ENCODE results near the gene KIAA1755. TPM values are rescaled to one million over a fixed set of nuclear protein-coding genes. Genes with fewer than 3 reads are reported as not detected.
"Not testable (repeated sequence)": the region's sequence is repeated elsewhere in the genome, so short reads cannot be mapped to it uniquely, and the experiment has no call there.

Gene KIAA1755
- total and polyA plus RNA-seq, 7 experiments from 2014 or later = not detected

GRCh38 chr20:38258545-38259215, 1.9 kb downstream of the KIAA1755 start:
- Histone ChIP-seq H3K9me3 (ENCODE audit: control insufficient read depth in 2 of 3, low read length in 3 of 3) (no peaks in the 10 kb centered on the region), H3K27ac (ENCODE audit: low read depth, low read length) (no peak overlapping the region), H3K27me3 (ENCODE audit: control insufficient read depth in 2 of 2, insufficient read depth in 2 of 2, low read length in 2 of 2) (no peaks in the 10 kb centered on the region), H3K4me1 (ENCODE audit: control insufficient read depth in 2 of 2, insufficient read depth in 2 of 2, low read length in 2 of 2) (no peaks in the 10 kb centered on the region), H3K4me3 (ENCODE audit: low read length) (no peak overlapping the region), H3K36me3 (ENCODE audit: control insufficient read depth in 2 of 3, insufficient read depth in 3 of 3, low read length in 3 of 3) (no peaks in the 10 kb centered on the region)
- Mint-ChIP-seq H3K4me1 (peaks cover 0 to 10% (median 4%) of the 10 kb centered on the region in 7 donors), H3K27me3 (peaks cover 45 to 61% (median 53%) of the 10 kb centered on the region in 5 donors), H3K36me3 (peaks cover 0 to 8% (median 0%) of the 10 kb centered on the region in 5 donors), H3K4me3 (no peak overlapping the region), H3K27ac (no peak overlapping the region), H3K9me3 (peaks cover 0 to 1% (median 0%) of the 10 kb centered on the region in 11 donors)
- no peak for DNase-seq
- ATAC-seq = no peak
- ChIA-PET CTCF (interaction anchor here (0.6 kb wide), 1 partner anchor 185 kb away, joined by 7 read pairs; no protein-coding TSS in a partner anchor), POLR2A (no interaction called here)
- intact Hi-C loops (cut with micrococcal nuclease) = no loop called here

- POLR2A ChIA-PET = no interaction called here
- no peaks in the 10 kb centered on the region for H3K9me3 ChIP-seq (ENCODE audit: control insufficient read depth in 2 of 3, low read length in 3 of 3)
- ATAC-seq (no peak), DNase-seq (no peak)
- H3K36me3 ChIP-seq (ENCODE audit: control insufficient read depth in 2 of 3, insufficient read depth in 3 of 3, low read length in 3 of 3) = no peaks in the 10 kb centered on the region
- H3K27ac ChIP-seq (ENCODE audit: low read depth, low read length) = no peak overlapping the region
- H3K27ac Mint-ChIP-seq = no peak overlapping the region
- H3K27me3 ChIP-seq (ENCODE audit: control insufficient read depth in 2 of 2, insufficient read depth in 2 of 2, low read length in 2 of 2) = no peaks in the 10 kb centered on the region
- intact Hi-C loops (cut with micrococcal nuclease) = no loop called here
- H3K9me3 Mint-ChIP-seq = peaks cover 0 to 1% (median 0%) of the 10 kb centered on the region in 11 donors
- H3K36me3 Mint-ChIP-seq = peaks cover 0 to 8% (median 0%) of the 10 kb centered on the region in 5 donors
- CTCF ChIA-PET = no interaction called here
- no peak overlapping the region for H3K4me3 Mint-ChIP-seq
- peaks cover 38 to 54% (median 41%) of the 10 kb centered on the region in 5 donors for H3K27me3 Mint-ChIP-seq
- peaks cover 0 to 10% (median 4%) of the 10 kb centered on the region in 7 donors for H3K4me1 Mint-ChIP-seq
- H3K4me1 ChIP-seq (ENCODE audit: control insufficient read depth in 2 of 2, insufficient read depth in 2 of 2, low read length in 2 of 2) = no peaks in the 10 kb centered on the region
- H3K4me3 ChIP-seq (ENCODE audit: low read length) = no peak overlapping the region
Observed at GRCh38 chr20:38256966-38257365, 3.6 kb downstream of the KIAA1755 start.

DNA sequence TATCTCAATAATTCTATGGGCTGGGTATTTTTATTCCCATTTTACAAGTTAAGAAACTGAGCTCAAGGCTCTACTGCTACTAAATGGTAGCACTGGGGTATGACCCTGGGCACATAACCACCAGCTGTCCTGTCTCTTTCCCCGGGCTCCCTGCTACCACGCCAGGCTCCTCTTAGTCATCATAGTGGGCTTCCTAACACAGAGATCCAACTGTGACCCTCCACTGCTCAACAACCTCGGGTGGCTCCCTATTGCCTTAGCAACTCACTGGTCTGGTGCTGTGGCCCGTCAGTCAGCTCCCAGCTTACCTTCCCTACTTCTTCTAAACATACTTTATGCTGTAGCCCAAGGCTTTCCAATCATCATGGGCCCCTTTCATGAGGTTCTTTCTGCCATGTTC, 4.5 kb downstream of the KIAA1755 start:
- ChIA-PET CTCF (no interaction called here), POLR2A (no interaction called here)
- H3K9me3 Mint-ChIP-seq = peaks cover 0 to 1% (median 0%) of the 10 kb centered on the region in 11 donors
- DNase-seq (no peak), ATAC-seq (no peak)
- Histone ChIP-seq H3K4me1 (ENCODE audit: control insufficient read depth in 2 of 2, insufficient read depth in 2 of 2, low read length in 2 of 2) (no peaks in the 10 kb centered on the region), H3K9me3 (ENCODE audit: control insufficient read depth in 2 of 3, low read length in 3 of 3) (no peaks in the 10 kb centered on the region), H3K4me3 (ENCODE audit: low read length) (no peak overlapping the region), H3K36me3 (ENCODE audit: control insufficient read depth in 2 of 3, insufficient read depth in 3 of 3, low read length in 3 of 3) (no peaks in the 10 kb centered on the region), H3K27ac (ENCODE audit: low read depth, low read length) (no peak overlapping the region), H3K27me3 (ENCODE audit: control insufficient read depth in 2 of 2, insufficient read depth in 2 of 2, low read length in 2 of 2) (no peaks in the 10 kb centered on the region)
- H3K4me3 Mint-ChIP-seq = no peak overlapping the region
- H3K27me3 Mint-ChIP-seq = peaks cover 32 to 47% (median 35%) of the 10 kb centered on the region in 5 donors
- H3K27ac Mint-ChIP-seq = no peak overlapping the region
- peaks cover 0 to 8% (median 1%) of the 10 kb centered on the region in 7 donors for H3K4me1 Mint-ChIP-seq
- intact Hi-C loops (cut with micrococcal nuclease) = no loop called here
- H3K36me3 Mint-ChIP-seq = peaks cover 0 to 5% (median 0%) of the 10 kb centered on the region in 5 donors

- no peak for DNase-seq
- H3K4me3 ChIP-seq (ENCODE audit: low read length) = no peak overlapping the region
- H3K4me1 ChIP-seq (ENCODE audit: control insufficient read depth in 2 of 2, insufficient read depth in 2 of 2, low read length in 2 of 2) = no peaks in the 10 kb centered on the region
- no peak overlapping the region for H3K27ac ChIP-seq (ENCODE audit: low read depth, low read length)
- ATAC-seq = no peak
- H3K36me3 ChIP-seq (ENCODE audit: control insufficient read depth in 2 of 3, insufficient read depth in 3 of 3, low read length in 3 of 3) = no peaks in the 10 kb centered on the region
- Mint-ChIP-seq H3K27ac (no peak overlapping the region), H3K9me3 (peaks cover 0 to 1% (median 0%) of the 10 kb centered on the region in 11 donors), H3K4me1 (peaks cover 0 to 5% (median 0%) of the 10 kb centered on the region in 7 donors), H3K4me3 (no peak overlapping the region), H3K36me3 (peaks cover 0 to 4% (median 0%) of the 10 kb centered on the region in 5 donors), H3K27me3 (peaks cover 28 to 43% (median 32%) of the 10 kb centered on the region in 5 donors)
- CTCF ChIA-PET = no interaction called here
- POLR2A ChIA-PET = no interaction called here
- H3K27me3 ChIP-seq (ENCODE audit: control insufficient read depth in 2 of 2, insufficient read depth in 2 of 2, low read length in 2 of 2) = no peaks in the 10 kb centered on the region
- H3K9me3 ChIP-seq (ENCODE audit: control insufficient read depth in 2 of 3, low read length in 3 of 3) = no peaks in the 10 kb centered on the region
- intact Hi-C loops (cut with micrococcal nuclease) = no loop called here
Observed at GRCh38 chr20:38255393-38255792, 5.1 kb downstream of the KIAA1755 start.

DNA sequence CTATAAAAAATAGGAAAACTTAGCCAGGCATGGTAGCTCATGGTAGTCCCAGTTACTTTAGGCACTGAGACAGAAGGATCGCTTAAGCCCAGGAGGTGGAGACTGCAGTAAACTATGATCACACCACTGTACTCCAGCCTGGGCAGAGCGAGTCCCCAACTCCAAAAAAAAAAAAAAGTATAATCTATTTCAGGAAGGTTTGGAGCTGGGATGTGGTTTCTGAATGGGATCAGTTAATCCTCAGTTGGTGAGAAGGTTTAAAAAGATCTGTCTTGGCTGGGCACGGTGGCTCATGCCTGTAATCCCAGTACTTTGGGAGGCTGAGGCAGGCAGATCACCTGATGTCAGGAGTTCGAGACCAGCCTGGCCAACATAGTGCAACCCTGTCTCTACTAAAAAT, 5.9 kb downstream of the KIAA1755 start:
- H3K4me3 ChIP-seq (ENCODE audit: low read length); ATAC-seq; H3K9me3 Mint-ChIP-seq; H3K27ac Mint-ChIP-seq; H3K36me3 ChIP-seq (ENCODE audit: control insufficient read depth in 2 of 3, insufficient read depth in 3 of 3, low read length in 3 of 3); DNase-seq; H3K27me3 ChIP-seq (ENCODE audit: control insufficient read depth in 2 of 2, insufficient read depth in 2 of 2, low read length in 2 of 2); H3K27ac ChIP-seq (ENCODE audit: low read depth, low read length); H3K4me3 Mint-ChIP-seq; H3K9me3 ChIP-seq (ENCODE audit: control insufficient read depth in 2 of 3, low read length in 3 of 3); H3K4me1 ChIP-seq (ENCODE audit: control insufficient read depth in 2 of 2, insufficient read depth in 2 of 2, low read length in 2 of 2); intact Hi-C loops (cut with micrococcal nuclease); CTCF ChIA-PET; H3K36me3 Mint-ChIP-seq; POLR2A ChIA-PET; H3K4me1 Mint-ChIP-seq: not testable (repeated sequence)
- peaks cover 21 to 36% (median 25%) of the 10 kb centered on the region in 5 donors for H3K27me3 Mint-ChIP-seq

DNA sequence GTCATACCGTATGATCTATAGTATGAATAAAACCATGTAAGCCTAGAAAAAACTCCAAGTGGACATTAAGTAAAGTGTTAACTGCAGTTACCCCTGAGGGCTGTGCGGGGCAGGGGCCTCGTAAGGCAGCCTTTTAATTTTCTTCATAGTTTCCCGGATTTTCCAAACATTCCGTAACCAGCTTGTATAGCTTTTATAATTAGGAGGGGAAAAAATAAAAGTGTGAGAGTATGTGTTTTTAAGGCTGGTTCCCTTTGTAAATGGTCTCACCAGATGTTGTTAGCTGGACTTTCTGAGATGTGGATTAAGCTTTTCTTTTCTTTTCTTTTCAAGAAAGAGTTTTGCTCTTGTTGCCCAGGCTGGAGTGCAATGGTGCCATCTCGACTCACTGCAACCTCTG, 7.0 kb downstream of the KIAA1755 start:
- Histone ChIP-seq H3K27ac (ENCODE audit: low read depth, low read length) (no peak overlapping the region), H3K4me3 (ENCODE audit: low read length) (no peak overlapping the region), H3K36me3 (ENCODE audit: control insufficient read depth in 2 of 3, insufficient read depth in 3 of 3, low read length in 3 of 3) (no peaks in the 10 kb centered on the region), H3K9me3 (ENCODE audit: control insufficient read depth in 2 of 3, low read length in 3 of 3) (no peaks in the 10 kb centered on the region), H3K27me3 (ENCODE audit: control insufficient read depth in 2 of 2, insufficient read depth in 2 of 2, low read length in 2 of 2) (no peaks in the 10 kb centered on the region), H3K4me1 (ENCODE audit: control insufficient read depth in 2 of 2, insufficient read depth in 2 of 2, low read length in 2 of 2) (no peaks in the 10 kb centered on the region)
- Mint-ChIP-seq H3K9me3 (peaks cover 0 to 4% (median 0%) of the 10 kb centered on the region in 11 donors), H3K27ac (no peak overlapping the region), H3K27me3 (peaks cover 11 to 26% (median 15%) of the 10 kb centered on the region in 5 donors), H3K4me1 (no peaks in the 10 kb centered on the region), H3K4me3 (no peak overlapping the region), H3K36me3 (peaks cover 0 to 4% (median 0%) of the 10 kb centered on the region in 5 donors)
- intact Hi-C loops (cut with micrococcal nuclease) = no loop called here
- ATAC-seq (no peak), DNase-seq (no peak)
- CTCF ChIA-PET = no interaction called here
- POLR2A ChIA-PET = no interaction called here

Measured in naive thymus-derived CD4-positive, alpha-beta T cell (primary cell).